Measurements from ENCODE around the gene OSBPL8. TPM values are rescaled to one million over a fixed set of nuclear protein-coding genes. Genes with fewer than 3 reads are reported as not detected.

OSBPL8 gene
- total and polyA plus RNA-seq, 2 of the 8 experiments (the other 6 are each of a cell fraction or from before 2014, with no cell fraction given), result 10.9 to 81.1 TPM

DNA sequence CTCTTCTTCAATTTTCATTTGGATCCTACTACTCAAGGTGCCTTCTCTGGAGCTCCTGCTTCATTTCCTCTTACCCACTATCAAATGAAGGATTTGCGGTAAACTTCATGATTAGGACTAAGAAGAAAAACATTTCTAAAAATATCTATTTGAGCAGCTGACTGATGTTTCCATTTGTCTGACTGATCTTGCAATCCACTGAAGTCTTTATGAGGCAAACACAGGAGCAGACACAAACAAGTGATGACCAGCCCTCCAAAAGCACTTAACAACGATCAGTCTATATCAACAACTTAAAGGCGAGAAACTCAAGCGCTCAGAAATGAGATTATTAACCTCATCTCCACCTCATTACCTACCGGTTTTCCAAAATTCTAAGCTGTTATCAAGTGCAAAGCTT is 26.2 kb downstream of the OSBPL8 start (continued):
- TF ChIP-seq RXRA (IDR thresholded peaks at IDR 0.05; ENCODE audit: insufficient read depth, low read depth, low read length), result no peak
- no peak for TF ChIP-seq BACH1 (IDR thresholded peaks at IDR 0.05; ENCODE audit: low read length)
- no peak for TF ChIP-seq POLR2A (IDR thresholded peaks at IDR 0.05; ENCODE audit: control extremely low read depth in 1 of 2, low read depth in 2 of 2, low read length in 2 of 2)
- no peak for TF ChIP-seq KDM5A (IDR thresholded peaks at IDR 0.05; ENCODE audit: low read length)
- TF ChIP-seq KDM1A (IDR thresholded peaks at IDR 0.05; ENCODE audit: borderline replicate concordance, low read length), result no peak
- TF ChIP-seq, protein P1, sequence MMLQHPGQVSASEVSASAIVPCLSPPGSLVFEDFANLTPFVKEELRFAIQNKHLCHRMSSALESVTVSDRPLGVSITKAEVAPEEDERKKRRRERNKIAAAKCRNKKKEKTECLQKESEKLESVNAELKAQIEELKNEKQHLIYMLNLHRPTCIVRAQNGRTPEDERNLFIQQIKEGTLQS (IDR thresholded peaks at IDR 0.05; ENCODE audit: insufficient read depth, low read depth, low read length), result no peak
- no peak for TF ChIP-seq HDAC6 (IDR thresholded peaks at IDR 0.05; ENCODE audit: low read depth, low read length)

Data from H1 (cell line).